GM23338 (cell line): ENCODE results near the gene HTRA1. TPM values are rescaled to one million over a fixed set of nuclear protein-coding genes. Genes with fewer than 3 reads are reported as not detected.

Source experiments
- ATAC-seq: fragments of 200-7000 bp; cut with Tn5 transposase; 3 replicates; pipeline ENCODE4 v1.9.1; 2020
- DNase-seq: peaks from one replicate; pipeline ENCODE4 v3.0.0-alpha.2; 2015; ENCODE audit warnings: low spot score
- H2AFZ ChIP-seq: fragments of 200-600 bp; sonication (generic); 2 replicates; pipeline ENCODE4 v1.8.0; 2016; ENCODE audit warnings: antibody characterized with exemption, mild to moderate bottlenecking, moderate library complexity
- H3F3A ChIP-seq: fragments of 200-600 bp; sonication (generic); replicated peaks from 2 replicates; pipeline ENCODE4 v1.8.0; 2017; ENCODE audit warnings: antibody characterized with exemption, mixed run types, low read depth
- H3K27ac ChIP-seq: fragments of 200-600 bp; sonication (generic); 2 replicates; pipeline ENCODE4 v1.6.1; 2016; ENCODE audit warnings: low read depth
- H3K27me3 ChIP-seq: fragments of 200-600 bp; sonication (generic); 2 replicates; pipeline ENCODE4 v1.8.0; 2016; ENCODE audit warnings: mild to moderate bottlenecking, mixed run types, moderate library complexity; ENCODE audit not compliant: insufficient read depth
- H3K36me3 ChIP-seq: fragments of 200-600 bp; sonication (generic); 2 replicates; pipeline ENCODE4 v1.8.0; 2016; ENCODE audit warnings: mild to moderate bottlenecking; ENCODE audit not compliant: insufficient read depth
- H3K4me1 ChIP-seq: fragments of 200-600 bp; sonication (generic); 2 replicates; pipeline ENCODE4 v1.8.0; 2016; ENCODE audit warnings: mild to moderate bottlenecking, moderate library complexity; ENCODE audit not compliant: insufficient read depth
- H3K4me2 ChIP-seq: fragments of 200-600 bp; sonication (generic); 2 replicates; pipeline ENCODE4 v1.7.1; 2017; ENCODE audit warnings: mixed run types
- H3K4me3 ChIP-seq: fragments of 200-600 bp; sonication (generic); 2 replicates; pipeline ENCODE4 v1.6.1; 2016; ENCODE audit warnings: mixed run types
- H3K79me2 ChIP-seq: fragments of 200-600 bp; sonication (generic); replicated peaks from 2 replicates; pipeline ENCODE4 v1.8.0; 2017; ENCODE audit warnings: mild to moderate bottlenecking; ENCODE audit not compliant: insufficient read depth
- H3K9me2 ChIP-seq: fragments of 200-600 bp; sonication (generic); 2 replicates; pipeline ENCODE4 v1.8.0; 2017; ENCODE audit not compliant: insufficient read depth
- H4K20me1 ChIP-seq: fragments of 200-600 bp; sonication (generic); replicated peaks from 2 replicates; pipeline ENCODE4 v1.8.0; 2017; ENCODE audit warnings: mild to moderate bottlenecking; ENCODE audit not compliant: insufficient read depth
- H3K27ac Mint-ChIP-seq: 2 replicates; pipeline ENCODE4 v1.8.0; 2020; ENCODE audit warnings: inconsistent platforms, mild to moderate bottlenecking, moderate library complexity, mixed read lengths
- H3K27me3 Mint-ChIP-seq: 3 replicates; pipeline ENCODE4 v1.8.0; 2022; ENCODE audit warnings: low read depth, mild to moderate bottlenecking, moderate library complexity, mixed read lengths, inconsistent platforms; ENCODE audit not compliant: insufficient read depth, poor library complexity
- H3K36me3 Mint-ChIP-seq: 3 replicates; pipeline ENCODE4 v1.8.0; 2021; ENCODE audit warnings: low read depth, mild to moderate bottlenecking, inconsistent platforms, moderate library complexity, mixed read lengths
- H3K4me1 Mint-ChIP-seq: 3 replicates; pipeline ENCODE4 v1.8.0; 2020; ENCODE audit warnings: mild to moderate bottlenecking, inconsistent platforms, mixed read lengths
- H3K4me3 Mint-ChIP-seq: 3 replicates; pipeline ENCODE4 v1.8.0; 2021; ENCODE audit warnings: moderate library complexity, mild to moderate bottlenecking, inconsistent platforms, mixed read lengths
- H3K9me3 Mint-ChIP-seq: 3 replicates; pipeline ENCODE4 v1.8.0; 2020; ENCODE audit warnings: moderate library complexity, mild to moderate bottlenecking, inconsistent platforms, mixed read lengths
- CREB1 ChIP-seq: fragments of 250-450 bp; sonication (Bioruptor Pico); IDR thresholded peaks from 2 replicates; pipeline ENCODE4 v1.5.0; 2020; ENCODE audit warnings: low read depth, mild to moderate bottlenecking, moderate library complexity
- EZH2 ChIP-seq: fragments of 200-600 bp; sonication (generic); IDR thresholded peaks from one replicate; pipeline ENCODE4 v1.8.0; 2017; ENCODE audit warnings: antibody characterized with exemption, mild to moderate bottlenecking, low read depth; ENCODE audit not compliant: unreplicated experiment
- EZH2phosphoT487 ChIP-seq: fragments of 200-600 bp; sonication (generic); IDR thresholded peaks from one replicate; pipeline ENCODE4 v1.8.1; 2018; ENCODE audit warnings: antibody characterized with exemption; ENCODE audit not compliant: unreplicated experiment
- JUNB ChIP-seq: IDR thresholded peaks from one replicate; pipeline ENCODE4 v1.6.1; 2016; ENCODE audit warnings: antibody characterized with exemption; ENCODE audit not compliant: unreplicated experiment
- NANOG ChIP-seq: IDR thresholded peaks from 2 replicates; pipeline ENCODE4 v1.6.1; 2016; ENCODE audit warnings: antibody characterized with exemption, borderline replicate concordance
- POLR2AphosphoS5 ChIP-seq: IDR thresholded peaks from 2 replicates; pipeline ENCODE4 v1.6.1; 2016; ENCODE audit warnings: antibody characterized with exemption, low read depth
- STAT1 ChIP-seq: IDR thresholded peaks from one replicate; pipeline ENCODE4 v1.6.1; 2016; ENCODE audit warnings: antibody characterized with exemption; ENCODE audit not compliant: unreplicated experiment
- ZNF114 ChIP-seq: fragments of 250-450 bp; sonication (Bioruptor Pico); IDR thresholded peaks from 2 replicates; pipeline ENCODE4 v1.5.0; 2020; ENCODE audit warnings: mild to moderate bottlenecking, moderate library complexity
- ZNF331 ChIP-seq: fragments of 250-450 bp; sonication (Bioruptor Pico); IDR thresholded peaks from 2 replicates; pipeline ENCODE4 v1.5.0; 2020; ENCODE audit warnings: low read depth, mild to moderate bottlenecking, moderate library complexity
- polyA plus RNA-seq: library from polyadenylated mRNA; unstranded; fragments of >200 nt; fragmentation: Nextera tagmentation; extraction: Ambion mirVana; gene quantifications from 2 replicates; pipeline ENCODE4 v1.2.1, GENCODE V29; 2016
- total RNA-seq: library from RNA; depleted of rRNA; stranded (reverse); fragments of >200 nt; shearing (Covaris generic); gene quantifications from 2 replicates; pipeline ENCODE4 v1.2.3, GENCODE V29; 2014
- TF ChIP-seq, protein P1 (sequence below): fragments of 250-450 bp; sonication (Bioruptor Pico); IDR thresholded peaks from 2 replicates; pipeline ENCODE4 v1.5.0; 2020; ENCODE audit warnings: mild to moderate bottlenecking, moderate library complexity
- TF ChIP-seq, protein P2 (sequence below): IDR thresholded peaks from one replicate; pipeline ENCODE4 v1.6.1; 2018; ENCODE audit warnings: antibody characterized with exemption; ENCODE audit not compliant: unreplicated experiment
- TF ChIP-seq, protein P3 (sequence below): IDR thresholded peaks from 2 replicates; pipeline ENCODE4 v1.6.1; 2016; ENCODE audit warnings: antibody characterized with exemption
- TF ChIP-seq, protein P4 (sequence below), 2 experiments: fragments of 200-600 bp in 1 of 2; sonication (generic) in 1 of 2; conservative IDR thresholded peaks; 2 replicates each; pipeline versions ENCODE4 v1.5.1 to v1.6.1; 2016 to 2017; ENCODE audit warnings: antibody characterized with exemption in 2 of 2, low read depth in 2 of 2, mild to moderate bottlenecking in 2 of 2, moderate library complexity in 1 of 2

The HTRA1 gene
- total and polyA plus RNA-seq, 2 experiments from 2014 or later, result 8.1 to 16.1 TPM

DNA sequence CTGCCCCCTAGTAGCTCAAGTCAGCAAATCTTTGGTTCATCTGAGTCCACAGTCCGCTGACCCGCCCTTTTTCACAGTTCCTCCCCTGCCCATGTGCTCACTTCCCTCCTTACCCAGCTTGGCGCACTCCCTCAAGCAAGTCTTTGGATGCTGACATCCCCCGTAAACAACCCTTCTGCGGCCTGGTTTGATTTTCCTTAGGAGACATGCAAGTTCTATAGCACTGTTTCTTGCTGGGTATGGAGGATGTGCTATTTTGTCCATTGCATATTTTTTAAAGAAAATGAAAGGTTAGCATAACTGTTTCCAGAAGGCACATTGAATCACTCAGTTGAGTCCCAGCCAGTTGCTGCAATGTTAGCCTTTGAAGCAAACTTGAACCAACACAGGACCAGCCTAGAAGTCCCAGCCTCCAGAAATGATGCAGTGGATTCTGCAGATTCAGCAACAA, 38.2 kb downstream of the HTRA1 start:
- H4K20me1 ChIP-seq, result no peaks in the 10 kb centered on the region
- H3K4me2 ChIP-seq, result no peak overlapping the region
- H3K4me3 Mint-ChIP-seq, result no peak overlapping the region
- no peaks in the 10 kb centered on the region for H3K36me3 Mint-ChIP-seq
- ATAC-seq (no peak), DNase-seq (no peak)
- H3K27me3 Mint-ChIP-seq, result peaks cover 2% of the 10 kb centered on the region
- H3K4me1 Mint-ChIP-seq, result peaks cover 4% of the 10 kb centered on the region; the same call in 2 of the 3 replicates
- H3K9me3 Mint-ChIP-seq, result no peaks in the 10 kb centered on the region
- H3F3A ChIP-seq, result no peaks in the 10 kb centered on the region
- H3K36me3 ChIP-seq, result no peaks in the 10 kb centered on the region
- H3K9me2 ChIP-seq, result no peaks in the 10 kb centered on the region
- no peaks in the 10 kb centered on the region for H3K27me3 ChIP-seq
- no peak overlapping the region for H3K4me3 ChIP-seq
- no peak overlapping the region for H3K27ac Mint-ChIP-seq
- H3K27ac ChIP-seq, result no peak overlapping the region
- 0 out of 2 replicates have a peak, but pooled peaks cover 4% of the 10 kb centered on the region for H3K4me1 ChIP-seq
- H3K79me2 ChIP-seq, result no peaks in the 10 kb centered on the region
- TF ChIP-seq, protein P1, sequence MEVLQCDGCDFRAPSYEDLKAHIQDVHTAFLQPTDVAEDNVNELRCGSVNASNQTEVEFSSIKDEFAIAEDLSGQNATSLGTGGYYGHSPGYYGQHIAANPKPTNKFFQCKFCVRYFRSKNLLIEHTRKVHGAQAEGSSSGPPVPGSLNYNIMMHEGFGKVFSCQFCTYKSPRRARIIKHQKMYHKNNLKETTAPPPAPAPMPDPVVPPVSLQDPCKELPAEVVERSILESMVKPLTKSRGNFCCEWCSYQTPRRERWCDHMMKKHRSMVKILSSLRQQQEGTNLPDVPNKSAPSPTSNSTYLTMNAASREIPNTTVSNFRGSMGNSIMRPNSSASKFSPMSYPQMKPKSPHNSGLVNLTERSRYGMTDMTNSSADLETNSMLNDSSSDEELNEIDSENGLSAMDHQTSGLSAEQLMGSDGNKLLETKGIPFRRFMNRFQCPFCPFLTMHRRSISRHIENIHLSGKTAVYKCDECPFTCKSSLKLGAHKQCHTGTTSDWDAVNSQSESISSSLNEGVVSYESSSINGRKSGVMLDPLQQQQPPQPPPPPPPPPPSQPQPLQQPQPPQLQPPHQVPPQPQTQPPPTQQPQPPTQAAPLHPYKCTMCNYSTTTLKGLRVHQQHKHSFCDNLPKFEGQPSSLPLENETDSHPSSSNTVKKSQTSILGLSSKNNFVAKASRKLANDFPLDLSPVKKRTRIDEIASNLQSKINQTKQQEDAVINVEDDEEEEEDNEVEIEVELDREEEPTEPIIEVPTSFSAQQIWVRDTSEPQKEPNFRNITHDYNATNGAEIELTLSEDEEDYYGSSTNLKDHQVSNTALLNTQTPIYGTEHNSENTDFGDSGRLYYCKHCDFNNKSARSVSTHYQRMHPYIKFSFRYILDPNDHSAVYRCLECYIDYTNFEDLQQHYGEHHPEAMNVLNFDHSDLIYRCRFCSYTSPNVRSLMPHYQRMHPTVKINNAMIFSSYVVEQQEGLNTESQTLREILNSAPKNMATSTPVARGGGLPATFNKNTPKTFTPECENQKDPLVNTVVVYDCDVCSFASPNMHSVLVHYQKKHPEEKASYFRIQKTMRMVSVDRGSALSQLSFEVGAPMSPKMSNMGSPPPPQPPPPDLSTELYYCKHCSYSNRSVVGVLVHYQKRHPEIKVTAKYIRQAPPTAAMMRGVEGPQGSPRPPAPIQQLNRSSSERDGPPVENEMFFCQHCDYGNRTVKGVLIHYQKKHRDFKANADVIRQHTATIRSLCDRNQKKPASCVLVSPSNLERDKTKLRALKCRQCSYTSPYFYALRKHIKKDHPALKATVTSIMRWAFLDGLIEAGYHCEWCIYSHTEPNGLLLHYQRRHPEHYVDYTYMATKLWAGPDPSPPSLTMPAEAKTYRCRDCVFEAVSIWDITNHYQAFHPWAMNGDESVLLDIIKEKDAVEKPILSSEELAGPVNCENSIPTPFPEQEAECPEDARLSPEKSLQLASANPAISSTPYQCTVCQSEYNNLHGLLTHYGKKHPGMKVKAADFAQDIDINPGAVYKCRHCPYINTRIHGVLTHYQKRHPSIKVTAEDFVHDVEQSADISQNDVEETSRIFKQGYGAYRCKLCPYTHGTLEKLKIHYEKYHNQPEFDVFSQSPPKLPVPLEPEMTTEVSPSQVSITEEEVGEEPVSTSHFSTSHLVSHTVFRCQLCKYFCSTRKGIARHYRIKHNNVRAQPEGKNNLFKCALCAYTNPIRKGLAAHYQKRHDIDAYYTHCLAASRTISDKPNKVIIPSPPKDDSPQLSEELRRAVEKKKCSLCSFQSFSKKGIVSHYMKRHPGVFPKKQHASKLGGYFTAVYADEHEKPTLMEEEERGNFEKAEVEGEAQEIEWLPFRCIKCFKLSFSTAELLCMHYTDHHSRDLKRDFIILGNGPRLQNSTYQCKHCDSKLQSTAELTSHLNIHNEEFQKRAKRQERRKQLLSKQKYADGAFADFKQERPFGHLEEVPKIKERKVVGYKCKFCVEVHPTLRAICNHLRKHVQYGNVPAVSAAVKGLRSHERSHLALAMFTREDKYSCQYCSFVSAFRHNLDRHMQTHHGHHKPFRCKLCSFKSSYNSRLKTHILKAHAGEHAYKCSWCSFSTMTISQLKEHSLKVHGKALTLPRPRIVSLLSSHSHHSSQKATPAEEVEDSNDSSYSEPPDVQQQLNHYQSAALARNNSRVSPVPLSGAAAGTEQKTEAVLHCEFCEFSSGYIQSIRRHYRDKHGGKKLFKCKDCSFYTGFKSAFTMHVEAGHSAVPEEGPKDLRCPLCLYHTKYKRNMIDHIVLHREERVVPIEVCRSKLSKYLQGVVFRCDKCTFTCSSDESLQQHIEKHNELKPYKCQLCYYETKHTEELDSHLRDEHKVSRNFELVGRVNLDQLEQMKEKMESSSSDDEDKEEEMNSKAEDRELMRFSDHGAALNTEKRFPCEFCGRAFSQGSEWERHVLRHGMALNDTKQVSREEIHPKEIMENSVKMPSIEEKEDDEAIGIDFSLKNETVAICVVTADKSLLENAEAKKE (CRISPR knock-in tag), result no peak
- TF ChIP-seq ZNF331 (CRISPR knock-in tag) (no peak), STAT1 (no peak), CREB1 (CRISPR knock-in tag) (no peak), EZH2phosphoT487 (no peak), ZNF114 (CRISPR knock-in tag) (no peak), EZH2 (no peak), JUNB (no peak), POLR2AphosphoS5 (no peak), NANOG (no peak)
- TF ChIP-seq, protein P2, sequence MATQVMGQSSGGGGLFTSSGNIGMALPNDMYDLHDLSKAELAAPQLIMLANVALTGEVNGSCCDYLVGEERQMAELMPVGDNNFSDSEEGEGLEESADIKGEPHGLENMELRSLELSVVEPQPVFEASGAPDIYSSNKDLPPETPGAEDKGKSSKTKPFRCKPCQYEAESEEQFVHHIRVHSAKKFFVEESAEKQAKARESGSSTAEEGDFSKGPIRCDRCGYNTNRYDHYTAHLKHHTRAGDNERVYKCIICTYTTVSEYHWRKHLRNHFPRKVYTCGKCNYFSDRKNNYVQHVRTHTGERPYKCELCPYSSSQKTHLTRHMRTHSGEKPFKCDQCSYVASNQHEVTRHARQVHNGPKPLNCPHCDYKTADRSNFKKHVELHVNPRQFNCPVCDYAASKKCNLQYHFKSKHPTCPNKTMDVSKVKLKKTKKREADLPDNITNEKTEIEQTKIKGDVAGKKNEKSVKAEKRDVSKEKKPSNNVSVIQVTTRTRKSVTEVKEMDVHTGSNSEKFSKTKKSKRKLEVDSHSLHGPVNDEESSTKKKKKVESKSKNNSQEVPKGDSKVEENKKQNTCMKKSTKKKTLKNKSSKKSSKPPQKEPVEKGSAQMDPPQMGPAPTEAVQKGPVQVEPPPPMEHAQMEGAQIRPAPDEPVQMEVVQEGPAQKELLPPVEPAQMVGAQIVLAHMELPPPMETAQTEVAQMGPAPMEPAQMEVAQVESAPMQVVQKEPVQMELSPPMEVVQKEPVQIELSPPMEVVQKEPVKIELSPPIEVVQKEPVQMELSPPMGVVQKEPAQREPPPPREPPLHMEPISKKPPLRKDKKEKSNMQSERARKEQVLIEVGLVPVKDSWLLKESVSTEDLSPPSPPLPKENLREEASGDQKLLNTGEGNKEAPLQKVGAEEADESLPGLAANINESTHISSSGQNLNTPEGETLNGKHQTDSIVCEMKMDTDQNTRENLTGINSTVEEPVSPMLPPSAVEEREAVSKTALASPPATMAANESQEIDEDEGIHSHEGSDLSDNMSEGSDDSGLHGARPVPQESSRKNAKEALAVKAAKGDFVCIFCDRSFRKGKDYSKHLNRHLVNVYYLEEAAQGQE, result no peak
- TF ChIP-seq, protein P3, sequence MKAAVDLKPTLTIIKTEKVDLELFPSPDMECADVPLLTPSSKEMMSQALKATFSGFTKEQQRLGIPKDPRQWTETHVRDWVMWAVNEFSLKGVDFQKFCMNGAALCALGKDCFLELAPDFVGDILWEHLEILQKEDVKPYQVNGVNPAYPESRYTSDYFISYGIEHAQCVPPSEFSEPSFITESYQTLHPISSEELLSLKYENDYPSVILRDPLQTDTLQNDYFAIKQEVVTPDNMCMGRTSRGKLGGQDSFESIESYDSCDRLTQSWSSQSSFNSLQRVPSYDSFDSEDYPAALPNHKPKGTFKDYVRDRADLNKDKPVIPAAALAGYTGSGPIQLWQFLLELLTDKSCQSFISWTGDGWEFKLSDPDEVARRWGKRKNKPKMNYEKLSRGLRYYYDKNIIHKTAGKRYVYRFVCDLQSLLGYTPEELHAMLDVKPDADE, result no peak
- TF ChIP-seq, protein P4, sequence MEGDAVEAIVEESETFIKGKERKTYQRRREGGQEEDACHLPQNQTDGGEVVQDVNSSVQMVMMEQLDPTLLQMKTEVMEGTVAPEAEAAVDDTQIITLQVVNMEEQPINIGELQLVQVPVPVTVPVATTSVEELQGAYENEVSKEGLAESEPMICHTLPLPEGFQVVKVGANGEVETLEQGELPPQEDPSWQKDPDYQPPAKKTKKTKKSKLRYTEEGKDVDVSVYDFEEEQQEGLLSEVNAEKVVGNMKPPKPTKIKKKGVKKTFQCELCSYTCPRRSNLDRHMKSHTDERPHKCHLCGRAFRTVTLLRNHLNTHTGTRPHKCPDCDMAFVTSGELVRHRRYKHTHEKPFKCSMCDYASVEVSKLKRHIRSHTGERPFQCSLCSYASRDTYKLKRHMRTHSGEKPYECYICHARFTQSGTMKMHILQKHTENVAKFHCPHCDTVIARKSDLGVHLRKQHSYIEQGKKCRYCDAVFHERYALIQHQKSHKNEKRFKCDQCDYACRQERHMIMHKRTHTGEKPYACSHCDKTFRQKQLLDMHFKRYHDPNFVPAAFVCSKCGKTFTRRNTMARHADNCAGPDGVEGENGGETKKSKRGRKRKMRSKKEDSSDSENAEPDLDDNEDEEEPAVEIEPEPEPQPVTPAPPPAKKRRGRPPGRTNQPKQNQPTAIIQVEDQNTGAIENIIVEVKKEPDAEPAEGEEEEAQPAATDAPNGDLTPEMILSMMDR (conservative IDR thresholded peaks at IDR 0.05; ENCODE audit: low read depth in 2 of 2), result no peak
- H2AFZ ChIP-seq, result no peak overlapping the region
